Loucy (cell line): ENCODE results near the gene ILF2.

ENCODE experiments used
- EZH2phosphoT487 ChIP-seq: fragments of 200-600 bp; IDR thresholded peaks from 2 replicates; pipeline ENCODE4 v1.6.1; 2018; ENCODE audit warnings: antibody characterized with exemption, mild to moderate bottlenecking, moderate library complexity, borderline replicate concordance
- TF ChIP-seq, protein P1 (sequence below): fragments of 200-600 bp; sonication (generic); conservative IDR thresholded peaks from 2 replicates; pipeline ENCODE4 v1.5.1; 2014; ENCODE audit warnings: mild to moderate bottlenecking, antibody characterized with exemption, low read length

DNA sequence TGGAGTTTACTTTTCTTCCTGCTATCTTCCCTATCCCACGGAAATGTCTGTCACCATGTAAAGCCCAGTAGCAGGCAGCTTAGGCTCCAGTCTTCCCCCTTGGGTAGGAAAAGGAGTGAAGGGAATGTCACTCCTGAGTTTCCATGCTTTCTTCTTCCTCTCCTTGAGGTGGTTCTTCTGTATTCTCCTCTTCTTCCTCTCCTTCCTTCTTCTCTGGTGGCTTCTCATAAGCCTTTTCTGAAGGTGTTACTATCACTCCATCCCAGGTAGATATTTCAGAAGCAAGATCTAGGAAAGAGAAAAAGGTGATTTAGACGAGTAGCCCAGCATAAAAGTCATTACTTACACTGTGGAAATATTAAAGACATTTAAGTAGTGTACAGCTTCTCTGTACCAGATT, 8.5 kb downstream of the ILF2 start:
- TF ChIP-seq, protein P1, sequence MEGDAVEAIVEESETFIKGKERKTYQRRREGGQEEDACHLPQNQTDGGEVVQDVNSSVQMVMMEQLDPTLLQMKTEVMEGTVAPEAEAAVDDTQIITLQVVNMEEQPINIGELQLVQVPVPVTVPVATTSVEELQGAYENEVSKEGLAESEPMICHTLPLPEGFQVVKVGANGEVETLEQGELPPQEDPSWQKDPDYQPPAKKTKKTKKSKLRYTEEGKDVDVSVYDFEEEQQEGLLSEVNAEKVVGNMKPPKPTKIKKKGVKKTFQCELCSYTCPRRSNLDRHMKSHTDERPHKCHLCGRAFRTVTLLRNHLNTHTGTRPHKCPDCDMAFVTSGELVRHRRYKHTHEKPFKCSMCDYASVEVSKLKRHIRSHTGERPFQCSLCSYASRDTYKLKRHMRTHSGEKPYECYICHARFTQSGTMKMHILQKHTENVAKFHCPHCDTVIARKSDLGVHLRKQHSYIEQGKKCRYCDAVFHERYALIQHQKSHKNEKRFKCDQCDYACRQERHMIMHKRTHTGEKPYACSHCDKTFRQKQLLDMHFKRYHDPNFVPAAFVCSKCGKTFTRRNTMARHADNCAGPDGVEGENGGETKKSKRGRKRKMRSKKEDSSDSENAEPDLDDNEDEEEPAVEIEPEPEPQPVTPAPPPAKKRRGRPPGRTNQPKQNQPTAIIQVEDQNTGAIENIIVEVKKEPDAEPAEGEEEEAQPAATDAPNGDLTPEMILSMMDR = no peak
- no peak for TF ChIP-seq EZH2phosphoT487
